Uterus (tissue), 2 donors: ENCODE data around the gene NCOR1.

Source experiments
- POLR2A ChIP-seq, 2 donors: fragments of 450-650 bp; IDR thresholded peaks; one replicate each; pipeline ENCODE4 v1.6.1; 2016; ENCODE audit warnings: antibody characterized with exemption in 2 of 2, mild to moderate bottlenecking in 1 of 2, moderate library complexity in 1 of 2
- TF ChIP-seq, protein P1 (sequence below), 4 experiments: fragments of 200-600 bp in 2 of 4; fragments of 450-650 bp in 2 of 4; sonication (generic) in 2 of 4; IDR thresholded peaks; one replicate each; pipeline ENCODE4 v1.5.1; 2016 to 2019; ENCODE audit warnings: antibody characterized with exemption in 4 of 4, mild to moderate bottlenecking in 2 of 4, moderate library complexity in 1 of 4

DNA sequence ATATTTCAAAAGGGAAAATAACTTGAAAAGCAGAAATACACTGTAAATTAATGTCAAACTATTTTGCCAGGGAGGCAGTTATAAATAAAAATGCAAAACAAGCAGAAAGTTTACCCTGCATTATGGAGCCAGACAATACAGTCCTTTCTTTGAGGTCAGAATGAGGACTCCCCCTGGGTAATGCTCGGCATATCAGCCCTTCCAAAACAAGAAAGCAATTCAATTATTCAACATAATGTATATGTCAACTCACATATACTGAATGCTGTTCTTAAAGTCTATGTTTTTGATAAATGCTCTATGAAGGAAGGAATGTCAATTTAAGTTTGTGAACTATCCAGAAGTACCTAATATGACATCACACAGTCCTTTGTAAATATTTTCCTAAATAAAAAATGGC is 143.3 kb downstream of the NCOR1 start:
- no peak for TF ChIP-seq POLR2A (IDR thresholded peaks at IDR 0.05)
- TF ChIP-seq, protein P1, sequence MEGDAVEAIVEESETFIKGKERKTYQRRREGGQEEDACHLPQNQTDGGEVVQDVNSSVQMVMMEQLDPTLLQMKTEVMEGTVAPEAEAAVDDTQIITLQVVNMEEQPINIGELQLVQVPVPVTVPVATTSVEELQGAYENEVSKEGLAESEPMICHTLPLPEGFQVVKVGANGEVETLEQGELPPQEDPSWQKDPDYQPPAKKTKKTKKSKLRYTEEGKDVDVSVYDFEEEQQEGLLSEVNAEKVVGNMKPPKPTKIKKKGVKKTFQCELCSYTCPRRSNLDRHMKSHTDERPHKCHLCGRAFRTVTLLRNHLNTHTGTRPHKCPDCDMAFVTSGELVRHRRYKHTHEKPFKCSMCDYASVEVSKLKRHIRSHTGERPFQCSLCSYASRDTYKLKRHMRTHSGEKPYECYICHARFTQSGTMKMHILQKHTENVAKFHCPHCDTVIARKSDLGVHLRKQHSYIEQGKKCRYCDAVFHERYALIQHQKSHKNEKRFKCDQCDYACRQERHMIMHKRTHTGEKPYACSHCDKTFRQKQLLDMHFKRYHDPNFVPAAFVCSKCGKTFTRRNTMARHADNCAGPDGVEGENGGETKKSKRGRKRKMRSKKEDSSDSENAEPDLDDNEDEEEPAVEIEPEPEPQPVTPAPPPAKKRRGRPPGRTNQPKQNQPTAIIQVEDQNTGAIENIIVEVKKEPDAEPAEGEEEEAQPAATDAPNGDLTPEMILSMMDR (IDR thresholded peaks at IDR 0.05) = no peak
